Measurements from ENCODE around the gene ZKSCAN1.
A peak's percentile ranks its signal among the peaks of the same experiment; 100 is the strongest.

The ZKSCAN1 gene

DNA sequence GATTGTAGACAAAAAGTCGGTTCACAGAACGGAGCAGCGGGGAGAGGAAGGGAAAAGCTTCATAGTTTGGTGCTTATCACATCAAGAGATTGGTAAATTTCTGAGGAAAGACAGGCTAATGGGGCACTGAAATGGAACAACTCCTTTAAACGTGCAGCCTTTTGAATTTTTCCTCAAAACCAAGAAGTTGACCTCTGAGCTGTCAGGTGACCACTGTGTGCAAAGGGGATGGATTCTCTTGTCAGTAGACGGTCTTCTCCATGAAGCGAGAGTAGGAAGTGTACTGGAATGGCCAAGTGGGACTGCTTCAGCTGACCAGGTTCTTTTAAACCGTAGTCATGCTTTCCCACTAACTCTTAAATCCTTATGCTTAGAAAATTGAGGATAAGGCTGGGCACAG lies 22.9 kb downstream of the ZKSCAN1 start:
- DNase-seq (ENCODE audit: low spot score) = no peak

DNA sequence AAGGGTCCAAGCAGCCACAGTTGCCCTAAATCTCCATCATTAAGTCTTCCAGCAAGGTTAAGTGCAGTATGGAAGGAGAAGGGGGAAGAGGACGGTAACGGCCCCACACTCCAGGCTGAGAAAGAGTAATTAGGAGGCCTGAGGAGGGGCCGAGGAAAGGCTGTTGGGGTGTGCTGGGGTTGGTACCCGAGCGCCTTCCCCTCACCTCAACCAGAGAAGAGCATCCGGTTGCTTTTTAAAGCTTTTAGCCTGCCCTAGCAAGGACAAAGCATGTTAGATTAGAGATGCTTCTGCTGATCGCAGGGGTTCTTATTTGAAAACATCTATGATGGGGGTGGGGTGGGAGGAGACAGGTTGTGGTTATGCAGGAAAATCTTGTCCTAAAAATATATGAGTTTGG lies 25.2 kb downstream of the ZKSCAN1 start:
- no peak for DNase-seq (ENCODE audit: low spot score)

DNA sequence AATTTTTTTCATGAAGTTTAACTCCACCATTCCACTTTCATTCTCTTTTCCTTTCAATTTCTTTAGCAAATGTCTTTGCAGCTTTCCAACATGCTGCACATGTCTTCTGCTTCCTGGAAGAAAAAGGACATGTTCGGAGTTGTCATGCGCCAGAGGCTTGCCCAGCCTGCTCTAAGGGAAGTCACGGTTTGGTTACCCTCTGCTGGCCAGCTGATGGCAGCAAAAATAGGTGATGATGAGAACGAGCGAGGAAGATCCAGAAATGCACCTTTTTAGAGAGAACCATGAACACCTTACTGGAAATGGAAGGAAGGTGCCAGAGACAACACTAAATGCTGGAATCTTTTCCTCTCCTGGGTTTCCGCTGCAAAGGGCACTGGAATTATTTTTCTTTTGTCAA lies 29.3 kb downstream of the ZKSCAN1 start:
- DNase-seq (ENCODE audit: low spot score) = no peak

DNA sequence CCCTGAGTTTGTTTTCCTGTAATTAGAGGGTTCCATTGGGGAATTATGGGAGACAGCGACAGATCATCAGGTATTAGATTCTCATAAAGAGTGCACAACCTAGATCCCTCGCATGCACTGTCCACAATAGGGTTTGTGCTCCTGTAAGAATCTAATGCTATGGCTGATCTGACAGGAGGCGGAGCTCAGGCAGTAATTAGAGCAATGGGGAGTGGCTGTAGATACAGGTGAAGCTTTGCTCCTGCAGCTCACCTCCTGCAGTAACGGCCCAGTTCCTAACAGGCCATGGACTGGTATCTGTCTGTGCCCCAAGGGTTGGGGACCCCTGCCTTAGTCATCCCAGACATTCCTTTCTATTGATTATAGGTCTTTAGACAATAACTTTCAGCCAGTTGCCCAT lies 33.3 kb downstream of the ZKSCAN1 start:
- no peak for DNase-seq (ENCODE audit: low spot score)

DNA sequence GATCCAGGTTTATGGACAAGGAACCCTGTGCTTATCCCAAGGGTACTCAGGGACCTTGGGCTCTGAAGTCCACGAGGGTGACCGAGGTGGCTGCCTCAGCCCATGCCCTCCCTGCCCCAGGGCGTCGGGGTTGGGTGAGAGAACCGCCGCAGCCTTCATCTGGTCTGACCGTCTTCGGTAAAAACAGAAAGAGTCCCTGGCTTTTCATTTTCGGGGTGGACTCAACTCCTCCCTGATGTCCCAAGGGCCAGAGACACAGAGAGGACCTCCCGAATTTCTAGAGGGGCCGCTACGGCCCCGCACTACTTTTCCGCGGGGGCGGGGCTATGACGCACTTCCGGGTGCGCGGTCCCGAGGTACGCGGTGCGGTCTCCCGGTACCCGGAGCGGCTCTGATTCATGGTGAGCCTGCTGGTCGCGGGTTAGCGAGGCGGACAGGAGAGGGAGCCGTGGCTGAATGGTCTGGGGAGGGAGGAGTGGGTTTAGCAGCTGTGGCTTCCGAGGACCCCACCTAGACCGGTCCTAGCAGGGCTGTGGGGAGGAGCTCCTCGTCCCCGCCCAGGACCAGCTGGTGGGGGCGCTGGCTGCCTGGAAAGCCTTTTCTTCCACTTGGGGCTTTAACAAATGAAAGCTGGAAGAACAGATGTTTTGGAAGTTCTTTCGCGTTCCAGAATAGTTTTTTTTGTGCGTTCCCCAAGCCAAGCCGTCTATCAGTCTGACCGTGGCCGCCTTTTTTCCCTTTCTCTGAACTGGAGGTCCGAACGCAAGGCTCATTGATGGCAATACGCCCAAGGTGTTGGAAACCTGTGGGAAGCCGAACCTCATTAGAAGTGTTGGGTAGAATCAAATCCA lies 34.3 kb downstream of the ZKSCAN1 start, which contains the start of gene ZSCAN21:
ZSCAN21 (plus strand) TSS at position 334 of the 851 bp plus-strand sequence. CDS start 7,233 bp downstream, outside the sequence.
- peak; percentile 92 for DNase-seq (ENCODE audit: low spot score)

DNA sequence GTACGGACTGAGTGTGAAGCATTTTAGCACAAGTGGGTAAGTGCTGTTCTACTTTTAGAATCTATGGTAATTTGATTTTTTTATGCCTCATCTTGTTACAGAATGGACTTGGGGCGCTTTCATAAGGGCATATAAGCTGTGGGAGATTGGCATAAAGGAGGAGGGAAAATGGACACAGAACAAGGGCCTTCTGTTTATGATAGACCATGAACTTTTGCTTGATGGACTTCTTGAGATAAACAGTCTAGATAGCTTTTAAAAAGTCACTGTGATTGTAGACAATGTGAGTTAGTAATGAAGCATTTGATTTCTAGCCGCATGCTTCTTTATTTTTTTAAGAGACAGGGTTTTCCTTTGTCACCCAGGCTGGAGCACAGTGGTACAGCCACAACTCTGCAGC lies 36.2 kb downstream of the ZKSCAN1 start:
- DNase-seq (ENCODE audit: low spot score) = no peak

DNA sequence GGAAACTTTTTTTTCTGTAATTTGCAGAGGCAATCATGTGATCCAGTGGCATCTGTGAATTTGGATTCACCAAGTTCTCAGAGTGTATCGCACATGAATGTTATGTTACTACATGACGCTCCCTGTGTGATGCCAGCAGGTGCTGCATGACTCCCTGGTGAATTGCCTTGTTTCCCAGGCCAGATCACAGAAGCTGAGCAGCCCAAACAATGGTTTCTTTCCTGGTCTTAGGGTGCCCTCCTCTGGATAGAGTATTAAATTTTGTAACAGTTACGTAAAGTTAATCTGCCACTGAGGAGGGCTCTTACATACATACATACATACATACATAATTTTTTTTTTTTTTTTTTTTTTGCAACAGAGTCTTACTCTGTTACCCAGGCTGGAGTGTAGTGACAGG lies 37.8 kb downstream of the ZKSCAN1 start:
- peak; percentile 96 for DNase-seq (ENCODE audit: low spot score)

DNA sequence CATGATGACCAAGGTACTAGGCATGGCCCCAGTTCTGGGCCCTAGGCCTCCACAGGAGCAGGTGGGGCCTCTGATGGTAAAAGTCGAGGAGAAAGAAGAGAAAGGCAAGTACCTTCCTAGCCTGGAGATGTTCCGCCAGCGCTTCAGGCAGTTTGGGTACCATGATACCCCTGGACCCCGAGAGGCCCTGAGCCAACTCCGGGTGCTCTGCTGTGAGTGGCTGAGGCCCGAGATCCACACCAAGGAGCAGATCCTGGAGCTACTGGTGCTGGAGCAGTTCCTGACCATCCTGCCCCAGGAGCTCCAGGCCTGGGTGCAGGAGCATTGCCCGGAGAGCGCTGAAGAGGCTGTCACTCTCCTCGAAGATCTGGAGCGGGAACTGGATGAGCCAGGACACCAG lies 41.6 kb downstream of the ZKSCAN1 start:
- DNase-seq (ENCODE audit: low spot score) = no peak

DNA sequence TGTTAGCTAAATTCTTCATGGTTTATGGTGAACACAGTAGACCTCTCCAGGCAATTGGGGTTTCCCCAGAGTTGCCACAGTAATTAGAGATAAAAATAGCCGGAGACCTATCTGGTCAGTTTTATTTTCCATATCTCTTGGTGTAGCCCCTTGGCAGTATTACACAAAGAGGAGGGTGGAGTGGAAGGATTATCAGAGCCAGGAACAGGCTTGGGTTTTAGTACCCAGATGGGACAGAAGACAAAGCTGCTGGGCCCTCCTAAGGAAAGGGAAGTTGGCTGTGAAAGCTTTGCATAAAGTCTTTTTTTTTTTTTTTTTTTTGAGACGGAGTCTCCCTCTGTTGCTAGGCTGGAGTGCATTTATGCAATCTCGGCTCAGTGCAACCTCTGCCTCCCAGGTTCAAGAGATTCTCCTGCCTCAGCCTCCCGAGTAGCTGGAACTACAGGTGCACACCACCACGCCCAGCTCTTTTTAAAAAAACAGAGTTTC lies 43.9 kb downstream of the ZKSCAN1 start:
- DNase-seq (ENCODE audit: low spot score) = no peak

DNA sequence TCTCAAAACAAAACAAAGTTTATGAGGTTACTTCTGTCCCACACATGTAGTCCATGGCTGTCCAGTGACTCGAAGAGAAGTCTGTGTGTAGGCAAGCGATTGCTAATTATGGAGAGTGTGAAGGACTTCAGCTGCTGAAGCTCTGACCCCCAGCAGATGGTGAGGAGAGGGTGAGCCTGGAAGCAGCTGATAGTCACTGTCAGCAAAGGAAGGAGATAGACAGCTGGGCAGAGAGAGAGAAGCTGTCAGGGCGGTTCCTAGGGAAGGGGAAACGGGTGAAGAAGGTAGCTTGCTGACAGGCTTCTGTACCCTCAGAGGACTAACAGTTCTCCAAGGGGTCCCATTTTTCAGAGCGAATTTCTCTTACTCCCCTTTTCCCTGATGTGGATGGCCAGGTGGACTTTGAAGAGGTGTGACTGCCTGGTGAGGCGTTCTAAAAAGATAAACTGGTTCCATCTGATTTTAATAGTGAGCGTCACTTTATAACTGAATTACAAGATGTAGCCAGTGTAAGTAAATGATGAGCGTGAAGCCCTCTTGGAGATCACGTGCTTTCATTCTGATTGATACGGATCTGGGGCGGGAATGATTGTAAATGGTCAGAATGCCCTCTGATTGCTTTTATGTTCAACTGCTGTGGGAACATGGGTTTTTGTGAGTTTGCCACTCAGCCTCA lies 46.3 kb downstream of the ZKSCAN1 start:
- DNase-seq (ENCODE audit: low spot score) = no peak

DNA sequence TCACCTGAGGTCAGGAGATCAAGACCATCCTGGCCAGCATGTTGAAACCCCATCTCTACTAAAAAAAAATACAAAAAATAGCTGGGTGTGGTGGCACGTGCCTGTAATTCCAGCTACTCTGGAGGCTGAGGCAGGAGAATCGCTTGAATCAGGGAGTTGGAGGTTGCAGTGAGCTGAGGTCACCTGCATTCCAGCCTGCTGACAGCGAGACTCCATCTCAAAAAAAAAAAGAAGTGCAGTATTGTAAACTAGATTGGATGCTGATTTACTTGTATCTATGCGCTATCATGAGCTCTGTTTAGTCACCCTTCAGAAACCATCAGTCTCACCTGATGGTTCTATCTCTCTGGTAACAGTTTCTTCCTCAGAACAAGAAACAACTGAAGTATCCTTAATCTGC lies 48.0 kb downstream of the ZKSCAN1 start:
- no peak for DNase-seq (ENCODE audit: low spot score)

DNA sequence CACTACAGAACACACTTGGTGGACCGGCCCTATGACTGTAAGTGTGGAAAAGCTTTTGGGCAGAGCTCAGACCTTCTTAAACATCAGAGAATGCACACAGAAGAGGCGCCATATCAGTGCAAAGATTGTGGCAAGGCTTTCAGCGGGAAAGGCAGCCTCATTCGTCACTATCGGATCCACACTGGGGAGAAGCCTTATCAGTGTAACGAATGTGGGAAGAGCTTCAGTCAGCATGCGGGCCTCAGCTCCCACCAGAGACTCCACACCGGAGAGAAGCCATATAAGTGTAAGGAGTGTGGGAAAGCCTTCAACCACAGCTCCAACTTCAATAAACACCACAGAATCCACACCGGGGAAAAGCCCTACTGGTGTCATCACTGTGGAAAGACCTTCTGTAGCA lies 48.8 kb downstream of the ZKSCAN1 start:
- no peak for DNase-seq (ENCODE audit: low spot score)

DNA sequence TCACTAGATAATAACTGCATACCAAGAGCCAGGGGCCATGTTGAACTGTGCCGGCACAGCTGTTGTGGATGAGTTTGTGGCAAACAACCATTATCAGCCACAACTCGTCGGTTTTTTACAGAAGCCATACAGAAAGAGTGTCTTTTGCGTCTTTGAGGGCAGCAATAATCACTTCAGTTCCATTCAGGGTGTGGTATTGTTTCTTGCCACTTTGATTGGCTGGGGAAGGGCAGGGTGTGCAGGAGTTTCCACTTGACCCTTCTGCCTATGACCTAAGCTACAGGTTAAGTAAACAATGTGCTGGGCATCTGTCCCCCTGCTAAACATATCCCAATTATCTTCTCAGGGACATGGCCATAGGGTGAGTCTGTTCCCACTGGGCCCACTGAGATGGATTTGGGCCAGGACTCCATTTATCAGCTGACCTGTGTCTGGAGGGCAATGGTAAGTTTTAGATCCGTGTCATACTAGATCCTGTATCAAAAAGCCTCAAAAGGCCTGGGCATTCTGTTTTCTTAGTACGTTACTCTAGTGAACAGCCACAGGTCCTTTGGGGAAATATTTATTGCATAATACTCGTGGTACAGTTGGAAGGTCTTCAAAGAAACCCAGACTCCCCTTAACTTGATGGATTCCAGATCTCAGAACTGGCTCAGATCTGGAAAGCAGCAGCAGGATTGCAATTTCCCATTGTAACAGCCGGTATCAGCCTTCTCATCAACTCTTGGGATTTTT lies 50.2 kb downstream of the ZKSCAN1 start:
- DNase-seq (ENCODE audit: low spot score) = no peak

DNA sequence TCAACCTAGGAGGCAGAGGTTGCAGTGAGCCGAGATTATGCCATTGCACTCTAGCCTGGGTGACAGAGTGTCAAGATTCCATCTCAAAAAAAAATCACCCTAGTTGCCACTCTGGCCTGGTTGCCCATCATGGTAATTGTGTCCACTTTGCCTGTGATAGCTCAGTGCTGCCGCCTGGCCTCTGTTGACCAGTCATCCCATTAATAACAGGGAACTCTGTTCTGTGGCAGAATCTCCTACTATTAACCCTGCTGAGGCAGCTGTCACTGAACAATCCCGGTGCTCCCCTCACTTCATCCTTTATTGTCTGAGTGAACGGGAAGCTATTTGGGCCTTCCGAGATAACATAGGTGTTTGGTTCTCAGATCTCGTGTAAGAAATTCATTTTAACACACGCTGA lies 51.6 kb downstream of the ZKSCAN1 start:
- no peak for DNase-seq (ENCODE audit: low spot score)

DNA sequence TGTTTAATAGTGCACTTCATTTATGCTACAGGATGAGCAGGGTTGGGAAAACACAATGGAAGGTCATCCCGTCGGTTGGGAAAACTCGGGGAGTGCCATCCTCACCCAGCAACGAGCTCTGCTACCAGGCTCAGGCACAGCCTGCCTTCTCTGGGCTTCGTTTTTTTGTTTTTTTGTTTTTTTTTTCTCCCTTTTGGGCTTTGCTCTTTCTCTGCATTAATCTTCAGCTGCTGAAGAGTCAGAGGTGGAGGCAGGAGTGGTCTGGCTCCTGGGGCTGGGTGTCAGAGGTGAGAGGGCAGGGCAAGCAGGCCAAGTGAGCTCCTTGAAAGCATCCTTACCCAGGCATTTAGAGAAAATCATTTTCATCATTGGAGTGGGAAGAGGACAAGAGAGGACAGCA lies 54.6 kb downstream of the ZKSCAN1 start:
- DNase-seq (ENCODE audit: low spot score) = no peak

DNA sequence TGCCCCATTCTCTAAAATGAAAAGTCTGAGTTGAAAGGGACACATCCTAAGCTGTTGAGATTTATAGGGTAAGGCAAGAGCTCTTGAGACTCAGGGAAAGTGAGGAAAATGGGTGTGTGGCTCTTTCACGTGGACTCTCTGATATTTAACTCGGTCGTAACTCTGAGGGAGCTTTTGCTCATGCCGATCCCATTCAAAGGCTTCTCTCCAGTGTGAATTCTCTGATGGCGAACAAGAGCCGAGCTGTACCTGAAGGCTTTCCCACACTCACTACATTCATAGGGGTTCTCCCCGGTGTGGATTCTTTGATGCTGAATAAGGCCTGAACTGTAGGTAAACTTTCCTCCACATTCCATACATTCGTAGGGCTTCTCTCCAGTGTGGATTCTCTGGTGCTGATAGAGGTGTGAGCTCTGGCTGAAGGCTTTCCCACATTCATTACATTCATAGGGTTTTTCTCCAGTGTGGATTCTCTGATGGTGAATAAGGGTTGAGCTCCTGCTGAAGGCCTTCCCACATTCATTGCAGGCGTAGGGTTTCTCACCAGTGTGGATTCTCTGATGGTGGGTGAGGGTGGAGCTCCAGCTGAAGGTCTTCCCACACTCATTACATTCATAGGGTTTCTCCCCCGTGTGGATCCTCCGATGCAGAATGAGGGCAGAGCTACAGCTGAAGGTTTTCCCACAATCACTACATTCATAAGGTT lies 55.8 kb downstream of the ZKSCAN1 start:
- DNase-seq (ENCODE audit: low spot score) = no peak

DNA sequence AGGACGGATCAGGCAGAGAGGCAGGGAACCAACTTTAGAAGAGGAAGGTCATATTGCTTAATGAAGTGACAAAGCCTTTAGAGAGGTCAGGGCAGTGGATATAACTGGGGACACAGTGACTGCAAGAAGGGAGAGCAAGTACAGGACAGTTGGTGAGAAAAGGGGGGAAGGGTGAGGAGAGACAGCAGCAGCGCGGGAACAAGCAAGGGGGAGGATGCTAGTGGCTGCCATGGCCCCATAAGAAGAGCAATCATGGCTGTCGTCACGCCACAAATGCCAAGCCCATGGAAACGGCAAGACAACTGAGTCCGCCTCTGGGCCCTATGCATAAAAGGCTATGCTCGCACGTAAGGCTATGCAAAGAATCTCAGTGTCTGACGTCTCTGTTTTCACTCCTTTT lies 57.1 kb downstream of the ZKSCAN1 start:
- DNase-seq (ENCODE audit: low spot score) = no peak

DNA sequence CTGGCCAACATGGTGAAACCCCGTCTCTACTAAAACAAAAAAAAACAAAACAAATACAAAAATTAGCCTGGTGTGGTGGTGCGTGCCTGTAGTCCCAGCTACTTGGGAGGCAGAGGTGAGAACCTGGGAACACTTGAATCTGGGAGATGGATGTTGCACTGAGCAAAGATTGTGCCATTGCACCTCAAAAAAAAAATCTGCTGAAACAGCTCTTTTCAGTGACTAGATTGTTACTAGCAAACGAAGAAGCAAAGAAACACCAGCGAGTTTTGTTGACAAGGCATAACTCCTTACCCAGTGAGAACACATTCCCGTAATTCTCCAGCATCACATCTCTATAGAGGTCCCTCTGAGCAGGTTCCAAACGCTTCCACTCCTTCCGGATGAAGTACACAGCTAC lies 59.4 kb downstream of the ZKSCAN1 start:
- DNase-seq (ENCODE audit: low spot score) = no peak

DNA sequence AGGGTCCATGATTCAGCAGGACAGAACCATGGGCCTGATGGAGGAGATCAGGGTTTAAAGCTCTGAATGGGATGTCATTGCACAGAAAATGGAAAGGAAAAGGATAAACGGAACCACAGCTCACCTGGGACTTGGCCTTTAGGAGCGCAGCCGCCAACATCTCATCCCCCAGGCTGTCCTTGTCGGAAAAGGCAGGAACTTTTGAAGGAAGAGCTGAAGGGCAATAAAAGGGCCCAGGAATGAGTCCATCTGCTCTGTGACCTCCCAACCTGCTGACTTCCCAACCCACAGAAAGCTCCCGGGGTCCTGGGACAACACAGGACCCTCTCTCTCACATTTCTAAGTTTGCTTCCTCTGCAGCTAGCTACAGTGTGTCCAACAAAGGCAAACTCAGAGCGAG lies 60.0 kb downstream of the ZKSCAN1 start:
- DNase-seq (ENCODE audit: low spot score) = no peak

DNA sequence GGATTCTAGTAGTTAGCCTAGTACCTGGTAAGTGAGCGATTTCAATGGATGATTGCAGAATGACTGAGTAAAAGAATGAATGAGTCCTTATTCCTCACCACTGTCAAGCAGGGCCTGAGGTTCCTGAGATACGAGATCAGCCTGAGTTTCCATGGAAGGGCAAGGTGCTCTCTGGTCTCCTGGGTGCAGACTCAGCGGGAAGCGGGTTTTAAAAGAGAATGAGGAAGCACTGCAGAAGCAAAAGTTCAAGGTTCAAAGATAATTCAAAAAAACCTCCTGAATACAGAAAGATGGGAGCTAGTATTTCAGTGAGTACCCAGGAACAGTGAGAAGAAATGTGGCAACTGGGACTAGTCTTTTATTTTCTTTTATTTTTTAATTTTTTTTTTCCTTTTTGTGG lies 61.8 kb downstream of the ZKSCAN1 start:
- no peak for DNase-seq (ENCODE audit: low spot score)

DNA sequence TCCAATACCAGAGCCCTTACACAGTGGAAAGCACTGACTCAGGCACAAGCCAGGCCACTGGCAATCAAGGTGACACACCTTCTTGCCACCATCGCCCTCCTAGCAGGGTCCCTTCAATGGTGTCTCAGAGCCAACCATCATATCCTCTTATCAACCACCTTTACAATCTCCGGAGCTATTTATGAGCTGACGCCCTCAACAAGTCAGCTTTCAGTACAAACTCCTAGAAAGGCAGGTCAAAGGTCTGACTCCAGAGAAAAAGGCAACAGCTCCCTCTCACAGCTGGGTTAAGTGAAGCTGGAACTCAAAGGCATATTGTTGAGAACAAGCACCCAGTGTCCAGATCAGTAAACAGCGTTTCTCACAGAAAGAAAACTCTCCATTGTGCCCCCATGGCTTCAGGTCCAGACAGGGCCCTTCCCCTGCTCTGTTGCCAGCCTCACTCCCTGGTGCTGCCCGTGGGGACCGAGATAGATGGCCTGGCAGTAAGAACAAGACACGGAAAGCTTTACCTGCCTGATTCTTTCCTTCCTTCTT lies 63.7 kb downstream of the ZKSCAN1 start:
- DNase-seq (ENCODE audit: low spot score) = no peak
